Jurkat, Clone E6-1 (cell line): Measurements from ENCODE around the gene TMEM61.
"Not testable (repeated sequence)": the region's sequence is repeated elsewhere in the genome, so short reads cannot be mapped to it uniquely, and the experiment has no call there.

Source experiments
- DNase-seq: peaks from one replicate; pipeline ENCODE4 v3.0.0-alpha.2; 2011; ENCODE audit warnings: low read depth, low spot score
- H3K4me3 ChIP-seq: 2 replicates; pipeline ENCODE4 v1.5.1; 2011; ENCODE audit warnings: mild to moderate bottlenecking, low read length, control low read depth, moderate library complexity

Gene TMEM61

DNA sequence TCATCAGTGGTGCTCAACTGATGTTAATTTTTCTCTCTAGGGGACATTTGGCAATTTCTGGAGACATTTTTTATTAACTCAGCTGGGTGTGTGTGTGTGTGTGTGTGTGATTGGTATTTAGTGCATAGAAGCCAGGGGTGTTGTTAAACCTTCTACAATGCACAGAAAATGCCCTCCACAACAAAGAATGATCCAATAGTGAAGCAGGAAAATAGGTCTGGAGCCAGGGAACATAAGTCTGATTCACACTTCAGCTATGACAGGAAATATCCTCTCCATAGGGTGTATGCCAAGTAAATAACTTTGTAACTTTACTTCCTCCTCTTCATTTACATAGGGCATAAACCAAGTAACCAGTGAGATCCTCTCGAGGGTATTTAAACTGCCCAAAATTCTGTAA is 25.1 kb upstream of the TMEM61 start:
- H3K4me3 ChIP-seq, result no peak overlapping the region
- no peak for DNase-seq

DNA sequence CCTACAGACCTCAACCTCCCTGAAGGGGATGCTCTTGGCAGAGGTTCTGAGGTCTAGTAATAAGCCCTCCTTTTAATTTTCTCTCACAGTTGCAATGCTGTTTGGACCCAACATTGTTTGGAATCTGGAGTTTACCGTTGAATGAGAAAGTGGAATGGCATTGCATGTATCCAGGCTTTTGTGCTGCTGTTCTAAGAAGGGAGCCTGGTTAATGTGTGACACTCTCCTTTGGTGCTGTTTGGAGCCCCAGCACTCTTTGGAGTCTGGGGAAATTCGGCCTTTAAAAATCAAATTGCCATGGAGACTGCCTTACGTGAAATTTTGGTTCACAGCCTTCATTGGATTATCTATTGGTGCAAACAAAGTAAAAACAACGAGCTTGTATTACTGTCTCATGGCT is 23.7 kb upstream of the TMEM61 start:
- no peak for DNase-seq

DNA sequence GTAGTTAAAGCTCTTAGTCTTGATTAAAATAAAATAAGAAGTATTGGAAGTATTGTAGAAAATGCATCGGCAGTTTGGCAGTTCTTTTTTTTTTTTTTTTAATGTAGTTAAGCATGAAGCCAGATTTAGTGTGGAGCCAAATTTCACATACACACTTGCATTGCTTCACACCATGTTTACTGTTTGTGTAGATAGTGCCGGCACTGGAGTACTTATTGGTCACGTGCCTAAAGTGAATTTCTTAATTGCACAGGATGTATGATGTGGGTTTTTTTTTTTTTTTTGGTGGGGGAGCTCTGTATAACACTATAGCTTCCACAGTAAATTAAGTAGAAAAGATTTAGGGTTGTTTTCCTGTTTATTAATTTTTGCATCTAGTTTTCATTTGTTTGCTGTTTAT is 21.2 kb upstream of the TMEM61 start:
- no peak for DNase-seq
- H3K4me3 ChIP-seq, result no peak overlapping the region

More for the DNA sequence above, 23.7 kb upstream of the TMEM61 start:
- H3K4me3 ChIP-seq, result no peak overlapping the region

DNA sequence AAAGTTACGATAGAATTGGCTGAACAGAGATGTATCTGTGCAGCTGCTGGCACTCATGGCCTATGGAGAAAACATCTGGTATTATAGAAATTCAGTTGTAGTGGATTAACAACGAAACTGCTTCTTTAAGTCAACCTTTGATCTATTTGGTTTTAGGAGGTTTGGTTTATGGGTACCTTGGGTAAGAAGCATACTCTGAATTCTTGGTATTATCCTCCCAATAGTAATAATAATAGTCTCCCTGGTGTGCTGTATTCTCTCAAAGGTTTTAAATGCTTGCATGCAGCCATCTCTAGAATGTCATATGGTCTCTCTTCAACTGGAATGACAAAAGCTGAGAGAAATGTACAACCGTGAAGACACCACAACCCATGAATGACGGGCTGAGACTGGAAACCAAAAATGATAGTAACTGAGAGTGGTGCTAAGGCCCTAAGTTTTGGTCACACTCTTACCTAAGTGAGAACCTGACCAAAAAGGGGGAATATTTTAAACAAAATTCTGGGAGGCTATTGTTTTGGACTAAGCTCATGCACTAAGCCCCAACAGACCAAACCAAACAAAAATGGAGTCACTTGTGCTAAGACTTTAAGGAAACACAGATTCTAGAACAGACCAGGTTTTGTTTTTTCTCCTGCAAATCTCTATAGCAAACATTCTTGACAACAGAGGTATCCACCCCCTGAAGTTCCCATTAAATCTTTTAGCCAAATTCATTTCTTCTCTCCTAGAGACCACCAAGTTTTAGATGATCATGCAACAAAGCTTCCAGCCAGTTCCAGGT is 17.6 kb upstream of the TMEM61 start:
- no peak for DNase-seq
- no peak overlapping the region for H3K4me3 ChIP-seq

DNA sequence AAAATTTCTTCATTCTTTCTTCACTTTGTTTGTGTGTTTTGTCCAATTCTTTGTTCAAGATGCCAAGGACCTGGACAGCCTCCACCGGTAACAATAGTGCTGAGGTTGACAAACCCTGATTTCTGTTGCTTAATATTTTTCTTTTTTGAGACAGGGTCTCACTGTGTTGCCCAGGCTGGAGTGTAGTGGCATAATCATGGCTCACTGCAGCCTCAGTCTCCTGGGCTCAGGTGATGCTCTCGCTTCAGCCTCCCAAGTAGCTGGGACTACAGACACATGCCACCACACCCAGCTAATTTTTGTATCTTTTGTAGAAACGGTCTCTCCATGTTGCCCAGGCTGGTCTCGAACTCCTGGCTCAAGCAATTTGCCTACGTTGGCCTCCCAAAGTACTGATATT is 16.6 kb upstream of the TMEM61 start:
- not testable (repeated sequence) for H3K4me3 ChIP-seq, DNase-seq

DNA sequence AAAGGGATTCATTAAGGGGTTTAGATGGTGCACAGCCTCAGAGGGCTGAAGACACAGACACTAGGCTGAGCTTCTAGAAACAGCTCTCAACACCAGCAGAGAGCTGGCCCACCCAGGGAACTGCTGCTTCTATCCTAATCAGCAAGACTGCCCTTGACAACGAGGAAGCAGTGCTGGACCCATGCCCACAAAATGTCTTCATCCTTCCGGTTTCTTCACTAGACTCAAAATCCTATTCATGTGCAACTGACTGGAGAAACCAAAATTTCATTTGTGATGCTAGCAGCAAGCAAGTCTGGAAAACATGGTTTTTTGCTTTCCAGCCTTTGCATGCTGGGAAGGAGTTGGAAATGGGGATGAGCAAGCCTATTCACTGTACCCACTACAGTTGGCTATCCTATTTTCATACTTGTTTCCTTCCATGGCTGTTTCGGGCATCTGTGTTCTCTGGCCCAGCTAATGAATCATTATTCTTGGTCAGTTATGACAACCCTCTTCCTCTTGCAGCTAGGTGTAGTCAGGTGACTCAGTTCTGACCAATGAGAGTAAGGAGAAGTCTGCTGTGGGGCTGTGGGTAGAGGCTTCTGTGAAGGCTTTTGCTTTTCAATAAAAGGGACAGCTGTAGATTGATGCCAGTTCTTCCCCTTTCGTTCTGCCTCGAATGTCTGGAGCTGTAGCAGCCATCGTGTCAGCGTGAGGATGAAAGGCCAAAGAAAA is 14.6 kb upstream of the TMEM61 start:
- DNase-seq, result no peak

DNA sequence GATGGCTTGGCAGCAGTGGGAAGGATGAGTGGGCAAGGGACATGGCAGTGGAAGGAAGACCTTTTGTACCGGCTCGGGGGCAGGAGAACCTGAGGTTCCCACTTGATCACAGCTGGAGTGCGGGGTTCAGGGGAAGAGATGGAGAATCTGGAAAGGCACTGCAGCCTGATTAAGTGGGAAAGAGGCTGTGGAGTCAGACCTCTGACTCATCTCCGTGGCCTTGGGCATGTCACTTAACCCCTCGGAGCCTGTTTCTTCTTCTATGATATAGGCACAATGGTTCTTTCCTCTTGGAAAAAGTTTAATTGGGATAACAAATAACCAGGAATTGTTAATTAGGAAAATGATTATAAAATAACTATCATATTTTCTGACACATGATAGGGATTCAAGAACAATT is 13.1 kb upstream of the TMEM61 start:
- no peak for DNase-seq
- H3K4me3 ChIP-seq, result no peak overlapping the region

More for the DNA sequence above, 14.6 kb upstream of the TMEM61 start:
- H3K4me3 ChIP-seq, result no peak overlapping the region

DNA sequence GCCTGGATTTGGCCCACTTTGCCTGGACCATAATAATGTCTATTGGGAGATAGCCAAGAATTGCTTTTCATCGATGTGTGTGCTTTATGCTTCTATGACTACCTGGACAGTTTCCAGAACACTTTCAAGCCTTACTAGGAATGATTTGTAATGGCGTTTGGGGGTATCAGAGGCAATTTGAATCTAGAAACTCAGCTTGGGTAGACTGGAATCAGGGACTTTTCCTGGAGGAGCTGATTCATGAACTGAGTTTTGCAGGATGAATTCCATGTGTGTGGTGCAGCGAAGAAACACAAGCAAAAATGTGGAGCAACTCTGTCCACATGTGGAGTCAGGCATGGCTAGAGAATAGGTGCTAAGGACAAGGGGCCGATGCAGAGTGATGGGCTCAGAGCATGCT is 11.9 kb upstream of the TMEM61 start:
- DNase-seq, result no peak
- no peak overlapping the region for H3K4me3 ChIP-seq

DNA sequence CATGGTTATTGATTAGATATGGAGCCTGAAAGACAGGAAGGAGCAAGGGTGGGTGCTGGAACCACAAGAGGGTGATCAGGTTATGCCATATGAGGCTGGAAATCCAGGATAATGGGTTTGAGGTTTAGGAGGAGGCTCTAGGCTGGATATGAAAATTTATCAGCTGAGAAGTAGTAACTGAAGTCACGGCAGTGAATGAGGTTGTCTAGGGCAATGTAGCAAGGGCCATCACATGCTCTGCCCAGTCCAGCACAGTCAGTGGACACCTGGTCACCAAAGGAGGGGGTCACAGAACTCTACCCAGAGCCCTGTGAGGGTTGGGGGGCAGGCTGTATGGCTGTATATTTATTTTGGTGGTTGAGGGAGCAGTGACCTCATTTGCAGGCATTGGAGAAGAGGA is 10.5 kb upstream of the TMEM61 start:
- no peak for DNase-seq
- H3K4me3 ChIP-seq, result no peak overlapping the region

DNA sequence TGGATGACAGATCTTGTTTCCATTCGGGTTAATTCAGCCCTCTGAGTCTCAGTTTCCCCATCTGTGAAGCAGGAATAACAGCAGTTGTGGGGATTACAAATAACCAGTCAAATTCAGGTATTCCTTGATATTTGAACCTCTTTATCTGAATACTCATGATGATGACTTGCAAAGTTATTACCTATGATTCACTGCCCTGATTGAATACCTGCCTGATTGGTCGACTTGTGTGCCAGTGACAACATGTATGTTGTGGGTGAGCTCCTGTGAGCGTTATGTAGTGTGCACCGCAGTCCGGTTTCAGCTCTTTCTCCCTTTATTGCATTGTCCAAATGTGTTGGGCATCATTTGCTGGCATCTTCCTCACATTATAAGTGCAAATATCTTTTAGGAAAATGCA is 9.5 kb upstream of the TMEM61 start:
- no peak for DNase-seq
- no peak overlapping the region for H3K4me3 ChIP-seq

DNA sequence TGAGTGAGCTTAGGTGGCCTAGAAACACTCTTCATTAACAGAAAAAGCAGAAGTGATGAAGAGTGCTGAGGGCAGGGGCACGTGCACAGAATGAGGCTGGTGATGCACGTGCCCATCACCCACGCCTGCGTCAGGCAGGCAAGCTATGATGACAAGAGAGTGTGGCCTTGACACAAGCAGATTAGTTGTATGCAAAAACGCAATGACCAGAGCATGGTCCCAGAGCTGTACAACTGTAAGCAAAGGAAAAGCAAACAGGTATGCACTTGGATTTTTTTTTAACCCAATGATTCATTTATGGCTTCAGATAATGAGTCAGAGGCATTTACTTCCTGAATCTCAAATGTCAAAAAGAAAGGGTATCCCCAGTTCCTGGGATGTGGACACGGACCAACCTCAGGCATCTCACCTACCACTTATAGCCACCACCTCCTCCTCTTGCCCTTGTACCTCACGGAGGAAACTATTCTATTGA is 9.1 kb upstream of the TMEM61 start:
- H3K4me3 ChIP-seq, result no peak overlapping the region
- no peak for DNase-seq

DNA sequence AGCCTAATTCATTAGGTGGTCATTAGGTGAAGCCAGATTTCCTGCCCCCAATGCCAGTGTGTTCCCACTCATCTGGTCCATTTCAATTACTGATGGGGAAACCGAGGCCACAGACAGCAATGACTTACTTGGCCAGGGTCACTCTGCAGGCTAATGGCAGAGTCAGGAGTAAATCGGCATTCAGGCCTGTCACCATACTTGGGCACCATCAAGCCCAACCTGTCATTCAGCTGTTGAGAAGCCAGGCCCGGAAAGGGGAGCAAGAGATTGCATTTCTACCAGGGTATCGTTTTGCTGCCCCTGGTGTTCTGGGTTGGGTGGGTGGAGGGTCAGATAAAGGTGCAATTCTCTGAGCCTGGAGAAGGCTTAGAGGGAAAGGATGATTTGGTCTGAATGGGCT is 8.0 kb upstream of the TMEM61 start:
- no peak overlapping the region for H3K4me3 ChIP-seq
- no peak for DNase-seq

DNA sequence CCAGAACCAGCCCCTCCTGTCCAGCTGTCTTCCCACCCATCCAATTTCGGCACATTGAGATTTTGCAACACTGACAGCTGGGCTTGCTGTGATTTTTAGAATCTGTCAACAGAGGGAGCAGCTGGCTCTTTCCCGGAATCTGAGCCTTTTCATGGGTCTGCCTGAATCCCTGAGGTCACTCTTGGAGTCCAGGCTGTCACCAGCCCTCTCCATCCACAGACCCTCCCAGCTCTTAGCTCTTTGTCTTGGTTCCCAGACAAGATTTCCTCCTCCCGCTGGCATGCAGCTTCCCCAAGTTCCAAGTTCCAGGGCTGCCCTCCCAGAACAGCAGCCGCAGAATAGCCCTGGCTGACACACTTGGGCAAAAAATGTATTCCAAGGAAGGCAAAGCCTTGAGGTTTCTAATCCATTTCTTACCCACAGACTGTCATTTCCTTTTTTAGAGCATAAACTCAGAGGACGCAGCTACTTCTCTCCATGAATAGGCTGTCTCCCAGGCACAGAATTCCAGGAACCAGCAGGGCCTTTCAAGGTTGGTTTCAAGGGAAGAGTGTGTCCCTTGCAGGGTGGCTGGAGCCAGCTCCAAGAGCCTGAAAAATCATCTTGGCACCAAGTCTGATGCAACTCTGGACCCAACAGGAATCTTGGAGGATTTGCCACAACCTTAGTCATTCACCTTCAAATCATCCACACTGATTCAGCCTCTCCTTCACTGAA is 7.1 kb upstream of the TMEM61 start:
- no peak for DNase-seq
- no peak overlapping the region for H3K4me3 ChIP-seq

DNA sequence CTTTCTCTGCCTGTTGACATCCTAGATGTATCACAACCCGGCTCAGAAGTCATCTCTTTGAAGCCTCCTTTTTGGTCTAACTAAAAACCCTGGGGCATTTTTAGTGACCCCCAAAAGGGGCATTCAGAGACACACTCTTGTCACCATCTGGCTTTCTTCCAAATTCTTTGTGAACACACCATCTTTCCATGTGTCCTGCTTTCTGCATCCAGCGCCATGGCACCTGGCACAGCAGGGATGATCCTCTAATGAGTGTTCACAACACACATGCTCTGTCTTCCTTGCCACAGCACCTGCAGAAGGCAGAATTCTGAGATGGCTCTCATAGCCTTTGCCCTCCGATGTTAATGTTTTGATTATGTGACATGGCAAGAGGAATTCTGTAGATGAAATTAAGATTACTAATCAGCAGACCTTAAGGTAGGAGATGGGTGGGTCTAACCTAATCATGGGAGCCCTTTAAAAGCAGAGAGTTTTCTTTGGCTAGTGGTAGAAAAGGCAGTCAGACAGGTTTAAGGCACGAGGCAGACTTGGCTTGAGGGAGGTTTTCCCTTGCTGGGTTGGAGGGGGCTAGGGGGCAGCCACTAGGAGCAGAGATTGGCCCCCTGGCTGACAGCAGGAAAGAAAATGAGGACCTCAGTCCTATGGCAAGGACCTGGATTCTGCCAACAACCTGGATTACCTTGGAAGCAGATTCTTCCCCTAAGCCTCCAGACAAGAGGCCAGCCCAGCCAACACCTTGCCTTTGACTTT is 4.9 kb upstream of the TMEM61 start:
- no peak for DNase-seq
- no peak overlapping the region for H3K4me3 ChIP-seq

DNA sequence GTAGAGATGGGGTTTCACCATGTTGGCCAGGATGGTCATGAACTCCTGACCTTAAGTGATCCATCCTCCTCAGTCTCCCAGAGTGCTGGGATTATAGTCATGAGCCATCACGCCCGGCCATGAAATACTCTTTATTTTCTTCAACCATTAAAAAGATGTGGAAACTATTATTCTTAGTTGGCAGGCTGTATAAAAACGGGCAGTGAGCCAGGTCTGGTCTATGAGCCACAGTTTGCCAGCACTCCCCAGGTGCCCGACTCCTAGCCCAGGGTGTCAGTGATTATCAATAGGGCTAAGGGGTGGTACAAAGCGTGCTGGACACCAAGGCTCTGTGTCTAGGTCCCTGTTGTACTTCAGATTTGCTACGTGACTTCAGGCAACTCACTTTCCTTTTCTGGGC is 3.7 kb upstream of the TMEM61 start:
- H3K4me3 ChIP-seq, result no peak overlapping the region
- no peak for DNase-seq

DNA sequence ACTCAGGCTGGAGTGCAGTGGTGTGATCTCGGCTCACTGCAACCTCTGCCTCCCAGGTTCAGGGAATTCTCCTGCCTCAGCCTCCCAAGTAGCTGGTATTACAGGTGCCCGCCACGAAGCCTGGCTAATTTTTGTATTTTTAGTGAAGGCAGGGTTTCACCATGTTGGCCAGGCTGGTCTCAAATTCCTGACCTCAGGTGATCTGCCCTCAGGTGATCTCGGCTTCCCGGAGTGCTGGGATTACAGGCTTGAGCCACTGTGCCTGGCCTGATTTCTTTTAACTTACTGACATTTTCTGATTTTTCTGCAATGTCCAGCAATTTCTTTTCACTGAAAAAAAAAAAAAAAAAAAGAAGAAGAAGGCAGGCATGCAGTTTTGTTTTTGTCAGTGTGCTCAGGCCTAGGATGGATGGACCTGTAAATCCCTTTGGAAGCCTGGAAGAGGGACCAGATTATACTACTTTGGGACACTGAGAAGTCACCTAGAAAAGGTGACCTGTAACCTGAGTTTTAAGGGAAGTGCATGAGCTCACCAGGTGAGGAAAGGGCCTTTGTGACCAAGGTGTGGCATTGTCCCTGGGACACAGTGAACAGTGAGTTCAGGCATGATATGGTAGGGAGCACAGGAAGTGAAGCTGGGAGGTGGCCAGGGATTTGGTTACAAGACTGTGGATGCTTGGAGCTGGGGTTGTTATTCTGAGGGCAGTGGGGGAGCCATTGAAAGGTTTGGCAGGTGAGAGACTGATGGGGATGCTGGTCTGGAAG is 2.7 kb upstream of the TMEM61 start:
- no peak overlapping the region for H3K4me3 ChIP-seq
- DNase-seq, result no peak

DNA sequence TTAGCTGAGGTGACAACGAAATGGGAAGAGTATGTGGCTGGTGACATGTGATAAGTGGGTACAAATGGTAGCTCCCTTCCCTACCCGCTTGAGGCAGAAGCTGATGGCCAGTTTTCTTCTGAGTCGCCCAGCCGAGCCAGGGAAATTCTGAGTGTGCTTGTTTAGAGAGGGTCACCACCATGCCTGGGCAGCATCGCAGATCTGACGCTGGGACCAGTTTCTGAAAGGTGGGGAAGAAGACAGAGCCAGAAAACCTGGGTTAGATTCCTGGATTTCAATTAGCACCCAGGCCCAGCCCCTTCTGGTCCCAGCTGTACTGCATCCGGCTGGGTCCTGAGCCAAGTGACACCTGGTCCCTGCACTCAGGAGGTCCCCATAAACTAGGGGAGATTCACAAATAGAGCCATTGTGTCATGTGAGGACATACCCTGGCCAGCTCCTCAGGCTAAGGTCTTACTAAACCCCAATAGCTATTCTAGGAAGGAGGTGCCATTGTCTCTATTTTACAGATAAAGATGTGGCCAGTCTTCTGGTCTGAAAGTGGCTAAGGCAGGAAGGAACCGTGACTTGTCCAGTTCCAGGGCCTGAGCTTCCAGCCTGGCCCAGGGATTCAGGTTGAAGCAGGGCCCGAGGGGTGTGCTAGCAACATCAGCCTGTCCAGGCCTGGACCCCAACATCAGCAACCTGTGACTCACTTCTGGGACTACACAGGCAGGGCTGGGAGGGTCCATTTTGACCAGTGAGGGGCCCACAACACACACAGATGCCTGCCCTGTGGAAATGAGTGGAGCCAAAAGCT is 1.7 kb upstream of the TMEM61 start:
- DNase-seq, result no peak
- no peak overlapping the region for H3K4me3 ChIP-seq

DNA sequence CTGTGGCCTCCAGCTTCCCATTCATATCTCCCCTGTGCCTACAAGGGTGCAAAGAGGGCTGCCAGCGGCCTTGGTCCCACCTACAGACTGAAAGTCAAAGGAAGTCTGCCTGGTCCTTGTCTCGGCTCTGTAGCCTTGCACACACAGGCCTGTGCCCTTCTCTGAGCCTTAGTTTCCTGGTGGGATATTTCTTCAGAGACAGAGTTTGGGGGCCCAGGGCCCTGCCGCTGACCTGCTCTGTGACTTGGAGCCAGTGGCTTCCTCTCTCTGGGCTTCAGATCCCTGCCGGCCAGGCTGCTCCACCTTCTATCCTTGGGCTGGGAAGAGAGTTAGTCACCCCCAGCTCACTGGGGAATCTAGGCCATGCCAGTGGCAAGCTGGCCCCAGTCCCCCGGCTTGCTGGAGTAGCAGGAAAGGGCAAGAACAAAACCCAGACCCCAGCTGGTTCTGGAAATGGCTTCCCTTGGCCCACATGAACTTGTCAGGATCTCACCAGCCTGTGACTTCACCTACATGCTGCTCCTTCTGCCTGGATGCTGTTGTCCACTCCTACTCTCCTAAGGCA is 1.0 kb upstream of the TMEM61 start:
- DNase-seq, result no peak
- H3K4me3 ChIP-seq, result no peak overlapping the region
